ENCODE measurements around the gene CPVL. TPM values are rescaled to one million over a fixed set of nuclear protein-coding genes. Genes with fewer than 3 reads are reported as not detected.

The CPVL gene
- total and polyA plus RNA-seq, 4 donors = 6.0 to 39.0 (median 12.9) TPM

GRCh38 chr7:28999895-29000716 lies 146.2 kb downstream of the CPVL start:
- no peaks in the 10 kb centered on the region for H3K36me3 ChIP-seq (ENCODE audit: control insufficient read depth in 4 of 4, insufficient read depth in 3 of 4, low read depth in 1 of 4, low read length in 3 of 4)
- no peaks in the 10 kb centered on the region for H3K27me3 ChIP-seq (ENCODE audit: control insufficient read depth in 4 of 4, insufficient read depth in 4 of 4, low read length in 3 of 4)
- H3K27ac ChIP-seq (ENCODE audit: low read depth in 1 of 2, low read length in 2 of 2) = no peak overlapping the region
- TF ChIP-seq FOXA2 (IDR thresholded peaks at IDR 0.05) = no peak
- TF ChIP-seq MAX (IDR thresholded peaks at IDR 0.05) = no peak
- TF ChIP-seq FOXA1 (IDR thresholded peaks at IDR 0.05) = no peak
- no peak for TF ChIP-seq GABPA (IDR thresholded peaks at IDR 0.05 in 1 of 2, conservative IDR thresholded peaks at IDR 0.05 in 1 of 2)
- TF ChIP-seq HNF4A (conservative IDR thresholded peaks at IDR 0.05) = no peak
- no peak for TF ChIP-seq ATF3 (IDR thresholded peaks at IDR 0.05)
- no peak for TF ChIP-seq RAD21 (IDR thresholded peaks at IDR 0.05)
- TF ChIP-seq RXRA (IDR thresholded peaks at IDR 0.05) = no peak
- TF ChIP-seq REST (IDR thresholded peaks at IDR 0.05) = no peak
- no peak for TF ChIP-seq TAF1 (conservative IDR thresholded peaks at IDR 0.05)
- TF ChIP-seq EGR1 (IDR thresholded peaks at IDR 0.05; ENCODE audit: low read depth in 2 of 2) = no peak
- no peak for TF ChIP-seq ZBTB33 (IDR thresholded peaks at IDR 0.05)
- no peak for TF ChIP-seq JUND (IDR thresholded peaks at IDR 0.05)
- no peak for TF ChIP-seq SP1 (IDR thresholded peaks at IDR 0.05)
- H3K4me1 ChIP-seq (ENCODE audit: control insufficient read depth in 4 of 4, insufficient read depth in 4 of 4, low read length in 3 of 4) = no peaks in the 10 kb centered on the region
- no peak for DNase-seq (ENCODE audit: low spot score)
- WGBS = 92% methylated on average over 12 of the region's 12 CpGs
- no peaks in the 10 kb centered on the region for H3K9me3 ChIP-seq (ENCODE audit: control insufficient read depth in 4 of 4, low read length in 3 of 4)
- H3K9ac ChIP-seq (ENCODE audit: low read depth in 1 of 2, low read length in 2 of 2) = no peak overlapping the region
- no peak overlapping the region for H3K4me3 ChIP-seq (ENCODE audit: low read depth in 1 of 3, low read length in 3 of 3)

- no peak for DNase-seq (ENCODE audit: low spot score)
- H3K9ac ChIP-seq (ENCODE audit: low read depth in 1 of 2, low read length in 2 of 2) = no peak overlapping the region
- TF ChIP-seq FOXA2 (IDR thresholded peaks at IDR 0.05) (no peak), EGR1 (IDR thresholded peaks at IDR 0.05; ENCODE audit: low read depth in 2 of 2) (no peak), GABPA (IDR thresholded peaks at IDR 0.05 in 1 of 2, conservative IDR thresholded peaks at IDR 0.05 in 1 of 2) (no peak), JUND (IDR thresholded peaks at IDR 0.05) (no peak), HNF4G (IDR thresholded peaks at IDR 0.05) (no peak), SP1 (IDR thresholded peaks at IDR 0.05) (no peak), MAX (IDR thresholded peaks at IDR 0.05) (no peak), CTCF (IDR thresholded peaks at IDR 0.05; ENCODE audit: low read depth, low read length, missing input control) (no peak), RXRA (IDR thresholded peaks at IDR 0.05) (no peak)
- 89% methylated on average over 5 of the region's 5 CpGs for WGBS
- H3K27me3 ChIP-seq (ENCODE audit: control insufficient read depth in 4 of 4, insufficient read depth in 4 of 4, low read length in 3 of 4) = no peaks in the 10 kb centered on the region
- no peak overlapping the region for H3K4me3 ChIP-seq (ENCODE audit: low read depth in 1 of 3, low read length in 3 of 3)
- no peaks in the 10 kb centered on the region for H3K4me1 ChIP-seq (ENCODE audit: control insufficient read depth in 4 of 4, insufficient read depth in 4 of 4, low read length in 3 of 4)
- H3K27ac ChIP-seq (ENCODE audit: low read depth in 1 of 2, low read length in 2 of 2) = no peak overlapping the region
- no peaks in the 10 kb centered on the region for H3K9me3 ChIP-seq (ENCODE audit: control insufficient read depth in 4 of 4, low read length in 3 of 4)
- H3K36me3 ChIP-seq (ENCODE audit: control insufficient read depth in 4 of 4, insufficient read depth in 3 of 4, low read depth in 1 of 4, low read length in 3 of 4) = no peaks in the 10 kb centered on the region
Measured at GRCh38 chr7:28999427-28999826, 146.9 kb downstream of the CPVL start.
